H9 (cell line): Measurements from ENCODE around the gene FLRT2. TPM values are rescaled to one million over a fixed set of nuclear protein-coding genes. Genes with fewer than 3 reads are reported as not detected.

ENCODE experiments used
- DNase-seq: peaks from one replicate; pipeline ENCODE4 v3.0.0-alpha.2; 2017
- H2AFZ ChIP-seq: one replicate; pipeline ENCODE4 v1.6.1; 2013; ENCODE audit warnings: mild to moderate bottlenecking, low read length, control low read depth, moderate library complexity
- H2AK5ac ChIP-seq: 2 replicates; pipeline ENCODE4 v1.6.1; 2013; ENCODE audit warnings: low read length, control low read depth, mixed read lengths; ENCODE audit not compliant: insufficient read length
- H2BK120ac ChIP-seq: one replicate; pipeline ENCODE4 v1.6.1; 2013; ENCODE audit warnings: low read depth, mild to moderate bottlenecking, low read length, control low read depth, inconsistent platforms; ENCODE audit not compliant: poor library complexity, severe bottlenecking
- H2BK12ac ChIP-seq: 2 replicates; pipeline ENCODE4 v1.6.1; 2013; ENCODE audit warnings: low read length, control low read depth, mixed read lengths, low read depth; ENCODE audit not compliant: insufficient read length
- H2BK15ac ChIP-seq: 2 replicates; pipeline ENCODE4 v1.6.1; 2013; ENCODE audit warnings: low read depth, low read length, control low read depth
- H2BK20ac ChIP-seq: one replicate; pipeline ENCODE4 v1.6.1; 2013; ENCODE audit warnings: low read depth, mild to moderate bottlenecking, low read length, control low read depth, inconsistent platforms; ENCODE audit not compliant: poor library complexity, severe bottlenecking
- H2BK5ac ChIP-seq: 2 replicates; pipeline ENCODE4 v1.6.1; 2013; ENCODE audit warnings: low read length, control low read depth, mixed read lengths; ENCODE audit not compliant: insufficient read length
- H3K14ac ChIP-seq: 2 replicates; pipeline ENCODE4 v1.6.1; 2013; ENCODE audit warnings: low read length, control low read depth; ENCODE audit not compliant: insufficient read depth
- H3K18ac ChIP-seq: 2 replicates; pipeline ENCODE4 v1.6.1; 2013; ENCODE audit warnings: low read depth, mild to moderate bottlenecking, mixed read lengths, low read length, control low read depth; ENCODE audit not compliant: insufficient read length
- H3K23ac ChIP-seq: 2 replicates; pipeline ENCODE4 v1.6.1; 2013; ENCODE audit warnings: low read length, control low read depth, mixed read lengths, low read depth; ENCODE audit not compliant: insufficient read length
- H3K23me2 ChIP-seq: 2 replicates; pipeline ENCODE4 v1.6.1; 2013; ENCODE audit warnings: low read depth, mild to moderate bottlenecking, mixed read lengths, low read length, control low read depth; ENCODE audit not compliant: insufficient read length, poor library complexity, severe bottlenecking
- H3K27ac ChIP-seq: 2 replicates; pipeline ENCODE4 v1.5.1; 2013; ENCODE audit warnings: low read length, control low read depth, mixed read lengths, low read depth; ENCODE audit not compliant: insufficient read length
- H3K27me3 ChIP-seq: 2 replicates; pipeline ENCODE4 v1.6.1; 2013; ENCODE audit warnings: low read length, control low read depth, inconsistent platforms; ENCODE audit not compliant: insufficient read depth
- H3K4ac ChIP-seq: 2 replicates; pipeline ENCODE4 v1.6.1; 2013; ENCODE audit warnings: low read depth, mild to moderate bottlenecking, control low read depth, inconsistent platforms, low read length, moderate library complexity
- H3K4me1 ChIP-seq: 2 replicates; pipeline ENCODE4 v1.6.1; 2013; ENCODE audit warnings: low read length, control low read depth, inconsistent platforms; ENCODE audit not compliant: insufficient read depth
- H3K4me2 ChIP-seq: 2 replicates; pipeline ENCODE4 v1.6.1; 2013; ENCODE audit warnings: low read length, control low read depth, mixed read lengths; ENCODE audit not compliant: insufficient read length, insufficient read depth
- H3K56ac ChIP-seq: 2 replicates; pipeline ENCODE4 v1.6.1; 2013; ENCODE audit warnings: low read depth, mild to moderate bottlenecking, mixed read lengths, low read length, control low read depth; ENCODE audit not compliant: insufficient read length
- H3K79me1 ChIP-seq: 2 replicates; pipeline ENCODE4 v1.6.1; 2013; ENCODE audit warnings: low read depth, mild to moderate bottlenecking, moderate library complexity, low read length, control low read depth, inconsistent platforms; ENCODE audit not compliant: insufficient read depth, poor library complexity, severe bottlenecking
- H3K79me2 ChIP-seq: 2 replicates; pipeline ENCODE4 v1.6.1; 2013; ENCODE audit warnings: low read length, control low read depth, inconsistent platforms; ENCODE audit not compliant: insufficient read depth
- H3K9ac ChIP-seq: 2 replicates; pipeline ENCODE4 v1.6.1; 2013; ENCODE audit warnings: low read length, control low read depth, mixed read lengths; ENCODE audit not compliant: insufficient read length; ENCODE audit errors: extremely low read depth
- H3K9me3 ChIP-seq: one replicate; pipeline ENCODE4 v1.6.1; 2013; ENCODE audit warnings: low read depth, low read length, inconsistent platforms; ENCODE audit not compliant: control insufficient read depth
- H3T11ph ChIP-seq: one replicate; pipeline ENCODE4 v1.6.1; 2013; ENCODE audit warnings: mild to moderate bottlenecking, low read length, control low read depth, inconsistent platforms
- H4K20me1 ChIP-seq: one replicate; pipeline ENCODE4 v1.6.1; 2013; ENCODE audit not compliant: control insufficient read depth, insufficient read length, insufficient read depth
- H4K5ac ChIP-seq: 2 replicates; pipeline ENCODE4 v1.6.1; 2013; ENCODE audit warnings: low read depth, mild to moderate bottlenecking, mixed read lengths, low read length, control low read depth; ENCODE audit not compliant: insufficient read length
- H4K8ac ChIP-seq: replicated peaks from 2 replicates; pipeline ENCODE4 v1.6.1; 2013; ENCODE audit warnings: low read length, control low read depth, mixed read lengths, low read depth; ENCODE audit not compliant: insufficient read length
- H4K91ac ChIP-seq: 2 replicates; pipeline ENCODE4 v1.6.1; 2013; ENCODE audit warnings: low read depth, mild to moderate bottlenecking, moderate library complexity, mixed read lengths, low read length, control low read depth; ENCODE audit not compliant: insufficient read length
- H3K27ac Mint-ChIP-seq, 3 experiments: 2 replicates in 2 of 3; 3 replicates in 1 of 3; pipeline ENCODE4 v1.8.0; 2020 to 2021; ENCODE audit warnings: mixed read lengths in 3 of 3, mild to moderate bottlenecking in 1 of 3, moderate library complexity in 1 of 3
- H3K27me3 Mint-ChIP-seq: 2 replicates; pipeline ENCODE4 v1.8.0; 2021; ENCODE audit warnings: low read depth, mild to moderate bottlenecking, moderate library complexity, mixed read lengths
- H3K36me3 Mint-ChIP-seq, 3 experiments: 2 replicates in 2 of 3; 3 replicates in 1 of 3; pipeline ENCODE4 v1.8.0; 2020 to 2021; ENCODE audit warnings: low read depth in 3 of 3, mixed read lengths in 3 of 3; ENCODE audit not compliant: insufficient read depth in 1 of 3
- H3K4me1 Mint-ChIP-seq, 2 experiments: 2 replicates each; pipeline ENCODE4 v1.8.0; 2020; ENCODE audit warnings: mixed read lengths in 2 of 2
- H3K4me3 Mint-ChIP-seq, 2 experiments: 2 replicates in 1 of 2; 3 replicates in 1 of 2; pipeline ENCODE4 v1.8.0; 2020 to 2021; ENCODE audit warnings: mild to moderate bottlenecking in 2 of 2, mixed read lengths in 2 of 2, moderate library complexity in 1 of 2
- H3K9me3 Mint-ChIP-seq, 2 experiments: 2 replicates in 1 of 2; 3 replicates in 1 of 2; pipeline ENCODE4 v1.8.0; 2020; ENCODE audit warnings: mild to moderate bottlenecking in 2 of 2, mixed read lengths in 2 of 2, moderate library complexity in 1 of 2
- total RNA-seq: library from RNA; stranded (reverse); gene quantifications from 2 replicates; pipeline ENCODE4 v1.2.1, GENCODE V29; 2021
- TF ChIP-seq, protein P1 (sequence below): fragments of 200-600 bp; sonication (generic); conservative IDR thresholded peaks from 3 replicates; pipeline ENCODE4 v1.8.0; 2021; ENCODE audit warnings: antibody characterized with exemption, mild to moderate bottlenecking

The FLRT2 gene
- total RNA-seq, 1 experiment from 2014 or later: 3.3 TPM

DNA sequence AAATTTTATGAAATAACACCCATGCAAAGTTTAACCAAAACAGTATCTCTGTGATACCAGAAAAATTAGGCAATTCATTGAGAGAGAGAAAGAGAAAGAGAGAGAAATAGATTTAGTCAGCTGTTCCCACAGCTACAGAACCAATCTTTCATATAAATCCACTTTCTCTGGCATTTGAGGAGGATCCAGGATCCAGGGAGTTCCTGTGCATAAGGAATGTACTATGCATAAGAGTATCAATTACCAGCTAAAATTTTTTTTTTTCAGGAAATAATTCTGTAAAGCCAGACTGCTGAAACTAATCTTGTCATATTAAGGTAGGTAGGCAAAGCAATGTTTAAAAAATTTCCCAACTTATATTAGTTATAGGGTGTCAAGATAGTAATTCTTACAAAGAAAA, 133.7 kb downstream of the FLRT2 start:
- Histone ChIP-seq H2AK5ac (no peak overlapping the region), H2BK12ac (no peak overlapping the region), H3K27me3 (no peaks in the 10 kb centered on the region), H3K4ac (no peak overlapping the region), H2BK20ac (no peak overlapping the region), H3K9me3 (no peaks in the 10 kb centered on the region), H4K91ac (no peak overlapping the region), H3K4me2 (no peak overlapping the region), H4K5ac (no peak overlapping the region), H2BK5ac (no peak overlapping the region), H3K14ac (no peak overlapping the region), H3K79me1 (no peaks in the 10 kb centered on the region), H3K9ac (no peak overlapping the region), H3T11ph (no peak overlapping the region), H4K8ac (no peak overlapping the region), H2BK120ac (no peak overlapping the region), H2BK15ac (no peak overlapping the region), H3K56ac (no peak overlapping the region), H2AFZ (no peak overlapping the region), H3K27ac (no peak overlapping the region), H3K23ac (no peak overlapping the region), H4K20me1 (no peaks in the 10 kb centered on the region), H3K18ac (no peak overlapping the region), H3K79me2 (no peaks in the 10 kb centered on the region), H3K4me1 (no peaks in the 10 kb centered on the region), H3K23me2 (no peaks in the 10 kb centered on the region)
- Mint-ChIP-seq H3K27ac (no peak overlapping the region), H3K36me3 (no peaks in the 10 kb centered on the region), H3K9me3 (no peaks in the 10 kb centered on the region), H3K27me3 (no peaks in the 10 kb centered on the region), H3K4me1 (peaks cover 7 to 9% of the 10 kb centered on the region in 2 experiments; a peak in 2 of 4 replicates), H3K4me3 (no peak overlapping the region)
- TF ChIP-seq, protein P1, sequence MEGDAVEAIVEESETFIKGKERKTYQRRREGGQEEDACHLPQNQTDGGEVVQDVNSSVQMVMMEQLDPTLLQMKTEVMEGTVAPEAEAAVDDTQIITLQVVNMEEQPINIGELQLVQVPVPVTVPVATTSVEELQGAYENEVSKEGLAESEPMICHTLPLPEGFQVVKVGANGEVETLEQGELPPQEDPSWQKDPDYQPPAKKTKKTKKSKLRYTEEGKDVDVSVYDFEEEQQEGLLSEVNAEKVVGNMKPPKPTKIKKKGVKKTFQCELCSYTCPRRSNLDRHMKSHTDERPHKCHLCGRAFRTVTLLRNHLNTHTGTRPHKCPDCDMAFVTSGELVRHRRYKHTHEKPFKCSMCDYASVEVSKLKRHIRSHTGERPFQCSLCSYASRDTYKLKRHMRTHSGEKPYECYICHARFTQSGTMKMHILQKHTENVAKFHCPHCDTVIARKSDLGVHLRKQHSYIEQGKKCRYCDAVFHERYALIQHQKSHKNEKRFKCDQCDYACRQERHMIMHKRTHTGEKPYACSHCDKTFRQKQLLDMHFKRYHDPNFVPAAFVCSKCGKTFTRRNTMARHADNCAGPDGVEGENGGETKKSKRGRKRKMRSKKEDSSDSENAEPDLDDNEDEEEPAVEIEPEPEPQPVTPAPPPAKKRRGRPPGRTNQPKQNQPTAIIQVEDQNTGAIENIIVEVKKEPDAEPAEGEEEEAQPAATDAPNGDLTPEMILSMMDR: no peak
- no peak for DNase-seq
